Astrocyte (in vitro differentiated cells and primary cell): ENCODE measurements around the gene YIF1B. TPM values are rescaled to one million over a fixed set of nuclear protein-coding genes. Genes with fewer than 3 reads are reported as not detected.

Source experiments
- DNase-seq: peaks from one replicate; pipeline ENCODE4 v3.0.0-alpha.2; 2010; ENCODE audit warnings: low read depth
- FAIRE-seq: peaks from 2 replicates; lab custom pipeline; 2011; peaks lifted over from hg19 to GRCh38; lab: Jason Lieb, UNC
- H2AFZ ChIP-seq: 2 replicates; pipeline ENCODE4 v1.6.0; 2012; ENCODE audit warnings: low read depth, low read length, inconsistent platforms
- H3K27ac ChIP-seq: 2 replicates; pipeline ENCODE4 v1.5.1; 2011; ENCODE audit warnings: low read depth, low read length, inconsistent platforms
- H3K27me3 ChIP-seq: 2 replicates; pipeline ENCODE4 v1.6.0; 2011; ENCODE audit warnings: low read length, inconsistent platforms; ENCODE audit not compliant: insufficient read depth
- H3K36me3 ChIP-seq: 2 replicates; pipeline ENCODE4 v1.5.1; 2011; ENCODE audit warnings: low read length, inconsistent platforms; ENCODE audit not compliant: insufficient read depth
- H3K4me1 ChIP-seq: 2 replicates; pipeline ENCODE4 v1.5.1; 2011; ENCODE audit warnings: low read length, inconsistent platforms; ENCODE audit not compliant: insufficient read depth
- H3K4me2 ChIP-seq: 2 replicates; pipeline ENCODE4 v1.6.0; 2012; ENCODE audit warnings: low read length, inconsistent platforms
- H3K4me3 ChIP-seq: 2 replicates; pipeline ENCODE4 v1.5.1; 2011; ENCODE audit warnings: low read depth, mild to moderate bottlenecking, low read length, inconsistent platforms; ENCODE audit not compliant: insufficient read depth
- H3K79me2 ChIP-seq: 2 replicates; pipeline ENCODE4 v1.6.0; 2012; ENCODE audit warnings: mild to moderate bottlenecking, low read length, inconsistent platforms; ENCODE audit not compliant: insufficient read depth
- H3K9ac ChIP-seq: 2 replicates; pipeline ENCODE4 v1.6.0; 2012; ENCODE audit warnings: mild to moderate bottlenecking, low read length, inconsistent platforms
- H3K9me3 ChIP-seq: 2 replicates; pipeline ENCODE4 v1.5.1; 2012; ENCODE audit warnings: low read depth, mild to moderate bottlenecking, low read length, inconsistent platforms; ENCODE audit not compliant: insufficient read depth
- H4K20me1 ChIP-seq: 2 replicates; pipeline ENCODE4 v1.6.0; 2012; ENCODE audit warnings: low read length, inconsistent platforms; ENCODE audit not compliant: insufficient read depth
- H3K27ac Mint-ChIP-seq: one replicate; pipeline ENCODE4 v1.8.0; 2021; ENCODE audit warnings: mild to moderate bottlenecking, mixed read lengths; ENCODE audit not compliant: unreplicated experiment
- H3K27me3 Mint-ChIP-seq: one replicate; pipeline ENCODE4 v1.8.0; 2021; ENCODE audit warnings: low read depth, mixed read lengths; ENCODE audit not compliant: unreplicated experiment
- H3K36me3 Mint-ChIP-seq: one replicate; pipeline ENCODE4 v1.8.0; 2021; ENCODE audit warnings: low read depth, mixed read lengths; ENCODE audit not compliant: unreplicated experiment
- H3K4me1 Mint-ChIP-seq: one replicate; pipeline ENCODE4 v1.8.0; 2021; ENCODE audit warnings: low read depth, mixed read lengths; ENCODE audit not compliant: unreplicated experiment
- H3K4me3 Mint-ChIP-seq: one replicate; pipeline ENCODE4 v1.8.0; 2021; ENCODE audit warnings: mild to moderate bottlenecking, moderate library complexity, mixed read lengths; ENCODE audit not compliant: unreplicated experiment
- H3K9me3 Mint-ChIP-seq: one replicate; pipeline ENCODE4 v1.8.0; 2021; ENCODE audit warnings: mild to moderate bottlenecking, mixed read lengths; ENCODE audit not compliant: unreplicated experiment
- EZH2 ChIP-seq: IDR thresholded peaks from 2 replicates; pipeline ENCODE4 v1.6.1; 2012; ENCODE audit warnings: mild to moderate bottlenecking, low read length, inconsistent platforms; ENCODE audit not compliant: insufficient read depth
- total RNA-seq: library from RNA; stranded (reverse); gene quantifications from 2 replicates; pipeline ENCODE4 v1.2.1, GENCODE V29; 2021
- TF ChIP-seq, protein P1 (sequence below): IDR thresholded peaks from 2 replicates; pipeline ENCODE4 v1.5.1; 2011; ENCODE audit warnings: low read depth, mild to moderate bottlenecking, inconsistent platforms, low read length, moderate library complexity; ENCODE audit not compliant: insufficient read depth

YIF1B gene
- total RNA-seq, 1 donor from 2014 or later: 81.3 TPM

DNA sequence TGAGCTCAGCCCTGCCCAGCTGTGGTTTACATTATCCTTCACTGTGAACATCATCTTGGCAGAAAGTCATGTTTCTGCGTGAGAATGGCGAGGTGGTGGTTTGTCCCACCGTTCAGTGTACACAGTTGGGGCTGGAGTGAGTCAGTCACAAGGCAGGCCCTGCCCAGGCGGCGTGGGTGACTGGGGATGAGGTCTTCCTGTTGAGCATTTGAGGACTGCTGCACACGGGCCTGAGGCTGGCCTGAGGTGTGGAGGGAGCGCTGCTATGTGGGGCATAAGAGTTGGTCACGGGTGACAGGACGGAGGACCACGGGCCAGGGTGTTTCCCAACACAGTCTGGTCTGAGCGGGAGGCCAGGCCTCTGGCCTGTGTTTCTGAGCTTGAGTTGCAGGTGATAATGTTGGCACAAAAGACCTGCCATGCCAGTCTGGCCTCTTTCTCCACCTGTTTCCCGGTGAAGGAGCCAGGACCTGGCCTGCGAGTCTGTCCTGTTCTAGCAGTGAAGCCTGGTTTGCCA is 25.1 kb downstream of the YIF1B start:
- FAIRE-seq: peak; percentile 80
- peak overlapping the region; percentile 49 for H2AFZ ChIP-seq

DNA sequence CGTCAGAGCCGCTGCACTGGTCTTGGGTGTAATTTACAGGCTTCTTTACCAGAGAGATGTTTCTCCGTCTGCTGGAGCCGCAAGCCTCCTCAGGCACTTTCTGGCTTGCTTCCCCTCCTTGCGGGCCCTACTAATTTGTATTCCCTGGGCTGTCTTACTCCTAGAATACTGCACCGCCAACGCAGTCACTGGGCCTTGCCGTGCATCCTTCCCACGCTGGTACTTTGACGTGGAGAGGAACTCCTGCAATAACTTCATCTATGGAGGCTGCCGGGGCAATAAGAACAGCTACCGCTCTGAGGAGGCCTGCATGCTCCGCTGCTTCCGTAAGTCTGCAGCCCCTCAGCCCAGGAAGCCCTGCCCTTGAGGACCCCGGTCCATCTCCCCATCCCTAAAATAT is 25.8 kb downstream of the YIF1B start:
- Histone ChIP-seq H3K9me3 (no peaks in the 10 kb centered on the region), H3K4me1 (peaks cover 31% of the 10 kb centered on the region), H3K79me2 (no peaks in the 10 kb centered on the region), H3K4me2 (peak overlapping the region; percentile 55), H3K36me3 (no peaks in the 10 kb centered on the region), H3K9ac (peak overlapping the region; percentile 11), H2AFZ (no peak overlapping the region), H3K27me3 (no peaks in the 10 kb centered on the region), H4K20me1 (no peaks in the 10 kb centered on the region), H3K4me3 (no peak overlapping the region), H3K27ac (peak overlapping the region; percentile 50)
- peaks cover 8% of the 10 kb centered on the region for H3K4me1 Mint-ChIP-seq
- FAIRE-seq (no peak), DNase-seq (no peak)
- no peak overlapping the region for H3K4me3 Mint-ChIP-seq
- TF ChIP-seq, protein P1, sequence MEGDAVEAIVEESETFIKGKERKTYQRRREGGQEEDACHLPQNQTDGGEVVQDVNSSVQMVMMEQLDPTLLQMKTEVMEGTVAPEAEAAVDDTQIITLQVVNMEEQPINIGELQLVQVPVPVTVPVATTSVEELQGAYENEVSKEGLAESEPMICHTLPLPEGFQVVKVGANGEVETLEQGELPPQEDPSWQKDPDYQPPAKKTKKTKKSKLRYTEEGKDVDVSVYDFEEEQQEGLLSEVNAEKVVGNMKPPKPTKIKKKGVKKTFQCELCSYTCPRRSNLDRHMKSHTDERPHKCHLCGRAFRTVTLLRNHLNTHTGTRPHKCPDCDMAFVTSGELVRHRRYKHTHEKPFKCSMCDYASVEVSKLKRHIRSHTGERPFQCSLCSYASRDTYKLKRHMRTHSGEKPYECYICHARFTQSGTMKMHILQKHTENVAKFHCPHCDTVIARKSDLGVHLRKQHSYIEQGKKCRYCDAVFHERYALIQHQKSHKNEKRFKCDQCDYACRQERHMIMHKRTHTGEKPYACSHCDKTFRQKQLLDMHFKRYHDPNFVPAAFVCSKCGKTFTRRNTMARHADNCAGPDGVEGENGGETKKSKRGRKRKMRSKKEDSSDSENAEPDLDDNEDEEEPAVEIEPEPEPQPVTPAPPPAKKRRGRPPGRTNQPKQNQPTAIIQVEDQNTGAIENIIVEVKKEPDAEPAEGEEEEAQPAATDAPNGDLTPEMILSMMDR: no peak
- no peak for TF ChIP-seq EZH2
- peaks cover 19% of the 10 kb centered on the region for H3K36me3 Mint-ChIP-seq
- H3K27ac Mint-ChIP-seq: no peak overlapping the region
- no peaks in the 10 kb centered on the region for H3K9me3 Mint-ChIP-seq
- H3K27me3 Mint-ChIP-seq: no peaks in the 10 kb centered on the region

More for the DNA sequence above, 25.1 kb downstream of the YIF1B start:
- Mint-ChIP-seq H3K36me3 (peaks cover 19% of the 10 kb centered on the region), H3K27me3 (peaks cover under 1% of the 10 kb centered on the region), H3K4me1 (peaks cover 8% of the 10 kb centered on the region), H3K9me3 (no peaks in the 10 kb centered on the region), H3K4me3 (peak overlapping the region; percentile 65), H3K27ac (no peak overlapping the region)
- Histone ChIP-seq H3K9me3 (no peaks in the 10 kb centered on the region), H3K36me3 (no peaks in the 10 kb centered on the region), H4K20me1 (no peaks in the 10 kb centered on the region), H3K9ac (peak overlapping the region; percentile 11), H3K4me2 (peak overlapping the region; percentile 55), H3K4me3 (no peak overlapping the region), H3K27me3 (no peaks in the 10 kb centered on the region), H3K4me1 (peaks cover 27% of the 10 kb centered on the region), H3K27ac (peak overlapping the region; percentile 50), H3K79me2 (no peaks in the 10 kb centered on the region)
- TF ChIP-seq EZH2: no peak
- TF ChIP-seq, protein P1: no peak
- DNase-seq: peak; percentile 87

DNA sequence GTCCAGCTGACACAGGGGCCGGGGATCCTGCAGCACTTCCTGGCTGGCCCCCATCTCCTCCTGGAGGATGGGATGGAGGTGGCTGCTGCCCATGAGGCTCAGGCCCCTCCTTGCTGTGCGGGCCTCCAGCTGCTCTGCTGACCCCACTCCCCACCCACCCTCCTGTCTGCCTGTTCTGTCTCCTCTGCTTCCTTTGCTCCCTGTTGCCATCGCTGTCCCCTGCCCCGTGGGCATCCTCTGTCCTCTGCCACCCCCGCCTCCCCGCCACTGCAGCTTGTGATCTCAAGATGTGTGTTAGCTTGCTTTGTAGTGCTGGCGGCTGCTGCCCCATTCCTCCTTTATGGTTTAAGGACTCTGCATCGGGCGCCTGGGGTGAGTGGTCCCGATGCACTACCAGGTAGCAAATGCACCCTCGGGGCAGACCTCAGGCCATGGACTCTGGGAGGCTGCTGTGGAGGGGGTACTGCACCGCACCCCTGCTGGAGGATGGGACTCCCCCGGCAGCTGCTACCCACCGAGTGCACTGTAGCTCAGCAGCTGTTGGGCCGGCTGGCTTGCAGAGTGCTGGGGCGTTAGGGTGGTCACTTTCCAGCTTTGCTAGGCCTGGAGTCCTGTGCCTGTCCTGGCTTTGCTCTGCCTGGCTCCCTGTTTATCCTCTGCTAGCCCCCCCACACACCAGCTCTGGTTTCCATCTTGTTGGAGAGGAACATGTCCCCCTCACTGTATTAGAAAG is 27.5 kb downstream of the YIF1B start:
- H3K4me2 ChIP-seq: no peak overlapping the region
- DNase-seq (no peak), FAIRE-seq (no peak)
- TF ChIP-seq EZH2: no peak
- TF ChIP-seq, protein P1: no peak
- peaks cover 31% of the 10 kb centered on the region for H3K4me1 ChIP-seq
- H3K79me2 ChIP-seq: no peaks in the 10 kb centered on the region
- no peaks in the 10 kb centered on the region for H3K27me3 ChIP-seq
- Mint-ChIP-seq H3K27ac (no peak overlapping the region), H3K27me3 (no peaks in the 10 kb centered on the region), H3K4me3 (no peak overlapping the region), H3K9me3 (no peaks in the 10 kb centered on the region), H3K4me1 (peaks cover 8% of the 10 kb centered on the region), H3K36me3 (peaks cover 18% of the 10 kb centered on the region)
- H3K27ac ChIP-seq: no peak overlapping the region
- H4K20me1 ChIP-seq: no peaks in the 10 kb centered on the region
- no peaks in the 10 kb centered on the region for H3K9me3 ChIP-seq
- no peak overlapping the region for H3K9ac ChIP-seq
- no peak overlapping the region for H2AFZ ChIP-seq
- H3K36me3 ChIP-seq: no peaks in the 10 kb centered on the region
- H3K4me3 ChIP-seq: no peak overlapping the region
